GM21723 (cell line): ENCODE results near the gene RASSF5.

ENCODE experiments used
- ATAC-seq: cut with Tn5 transposase; IDR thresholded peaks from one replicate; pipeline ENCODE4 v1.9.1; 2021; ENCODE audit warnings: mild to moderate bottlenecking, moderate library complexity; ENCODE audit not compliant: unreplicated experiment

Gene RASSF5

DNA sequence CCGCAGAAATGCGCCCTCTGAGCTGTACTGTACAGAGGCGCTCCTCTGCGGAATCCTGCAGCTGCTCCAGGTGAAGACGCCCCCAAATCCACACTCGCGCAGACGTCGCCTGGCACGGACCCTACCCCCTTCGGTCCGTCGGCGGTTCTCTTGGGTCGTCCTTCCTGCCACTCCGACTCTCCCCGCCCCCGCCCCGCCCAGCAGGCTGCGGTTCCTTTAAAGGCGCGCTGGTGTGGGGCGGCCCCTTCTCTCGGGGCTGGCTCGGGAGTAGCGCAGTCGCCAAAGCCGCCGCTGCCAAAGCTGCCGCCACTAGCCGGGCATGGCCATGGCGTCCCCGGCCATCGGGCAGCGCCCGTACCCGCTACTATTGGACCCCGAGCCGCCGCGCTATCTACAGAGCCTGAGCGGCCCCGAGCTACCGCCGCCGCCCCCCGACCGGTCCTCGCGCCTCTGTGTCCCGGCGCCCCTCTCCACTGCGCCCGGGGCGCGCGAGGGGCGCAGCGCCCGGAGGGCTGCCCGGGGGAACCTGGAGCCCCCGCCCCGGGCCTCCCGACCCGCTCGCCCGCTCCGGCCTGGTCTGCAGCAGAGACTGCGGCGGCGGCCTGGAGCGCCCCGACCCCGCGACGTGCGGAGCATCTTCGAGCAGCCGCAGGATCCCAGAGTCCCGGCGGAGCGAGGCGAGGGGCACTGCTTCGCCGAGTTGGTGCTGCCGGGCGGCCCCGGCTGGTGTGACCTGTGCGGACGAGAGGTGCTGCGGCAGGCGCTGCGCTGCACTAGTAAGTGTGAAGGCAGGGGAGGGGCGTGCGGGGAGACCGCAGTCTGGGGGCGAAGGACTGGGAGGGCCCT, at the start of gene RASSF5:
Gene RASSF5 (plus strand): TSS at position 248 of the 846 bp plus-strand sequence. CDS start 72 bp downstream, at position 320.
- ATAC-seq, result peak; percentile 64

GRCh38 chr1:206459703-206460102, 47.6 kb upstream of the RASSF5 start:
- ATAC-seq, result no peak

GRCh38 chr1:206460836-206461426, 46.4 kb upstream of the RASSF5 start:
- ATAC-seq, result no peak

GRCh38 chr1:206461602-206462455, 45.5 kb upstream of the RASSF5 start:
- ATAC-seq, result no peak

DNA sequence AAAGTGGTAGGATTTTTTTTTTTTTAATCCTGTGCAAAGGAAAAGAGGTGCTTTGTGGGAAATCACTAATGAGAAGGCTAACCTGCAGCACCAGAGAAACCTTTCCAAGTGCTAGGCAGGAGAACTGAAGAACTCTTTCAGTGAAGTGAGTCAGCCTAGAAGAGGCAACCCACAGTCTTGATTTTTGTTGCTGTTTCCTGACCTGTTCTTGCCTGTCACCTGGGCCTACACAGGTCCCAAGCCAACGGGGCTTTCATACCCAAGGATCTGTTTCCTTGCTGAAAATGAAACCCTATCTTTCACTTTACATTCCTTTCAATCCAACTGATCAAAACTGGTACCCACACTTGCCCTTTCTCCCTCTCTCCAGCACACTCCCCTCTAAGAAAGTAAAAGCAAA, 44.2 kb upstream of the RASSF5 start:
- ATAC-seq, result no peak

- no peak for ATAC-seq
Measured at GRCh38 chr1:206463911-206464310, 43.4 kb upstream of the RASSF5 start.

DNA sequence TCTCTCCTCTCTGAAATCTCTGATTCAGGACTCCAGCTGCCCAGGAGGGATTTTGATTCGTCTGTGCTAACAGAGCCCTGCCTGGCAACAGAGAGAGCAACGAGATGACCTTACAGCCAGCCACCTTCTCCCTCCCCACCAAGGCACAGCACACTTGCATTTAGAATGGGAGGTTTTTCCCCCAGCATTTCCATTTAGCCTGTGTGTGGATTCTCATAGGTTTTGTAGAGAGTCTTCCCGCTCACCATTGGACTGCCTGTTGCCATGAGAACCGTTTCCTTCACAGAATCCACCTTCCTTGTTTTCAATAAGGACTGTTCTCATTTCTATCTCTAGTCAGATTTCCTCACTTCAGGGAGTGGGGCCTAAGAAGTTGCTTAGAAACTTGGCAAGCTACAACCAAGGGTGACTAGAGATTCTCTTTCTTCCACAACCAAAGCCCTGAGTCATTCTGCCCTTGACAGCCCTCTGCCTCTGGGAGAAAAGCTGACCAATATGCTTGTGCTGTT, 42.8 kb upstream of the RASSF5 start:
- no peak for ATAC-seq

- no peak for ATAC-seq
Measured at GRCh38 chr1:206465951-206466350, 41.4 kb upstream of the RASSF5 start.

- ATAC-seq, result no peak
Measured at GRCh38 chr1:206466840-206467649, 40.3 kb upstream of the RASSF5 start.

GRCh38 chr1:206467915-206468314, 39.4 kb upstream of the RASSF5 start:
- no peak for ATAC-seq

DNA sequence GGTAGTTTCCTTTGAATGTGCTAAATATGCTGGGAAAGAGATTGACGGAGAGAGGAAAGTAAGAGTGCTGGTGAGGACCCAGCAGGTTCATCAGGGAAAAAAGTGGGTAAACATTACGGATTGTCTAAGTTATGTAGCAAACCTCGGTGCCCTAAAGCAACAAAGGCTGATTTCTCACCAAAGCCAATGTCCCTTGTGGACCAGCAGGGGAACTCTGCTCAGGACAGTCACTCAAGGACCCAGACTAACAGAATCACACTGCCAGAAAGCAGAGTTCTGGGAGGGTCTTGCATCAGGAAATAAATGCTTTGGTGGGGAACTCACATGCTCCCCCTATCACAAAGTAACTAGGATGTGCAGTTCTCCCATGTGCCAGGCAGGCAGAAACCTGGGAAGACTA, 38.8 kb upstream of the RASSF5 start:
- no peak for ATAC-seq

DNA sequence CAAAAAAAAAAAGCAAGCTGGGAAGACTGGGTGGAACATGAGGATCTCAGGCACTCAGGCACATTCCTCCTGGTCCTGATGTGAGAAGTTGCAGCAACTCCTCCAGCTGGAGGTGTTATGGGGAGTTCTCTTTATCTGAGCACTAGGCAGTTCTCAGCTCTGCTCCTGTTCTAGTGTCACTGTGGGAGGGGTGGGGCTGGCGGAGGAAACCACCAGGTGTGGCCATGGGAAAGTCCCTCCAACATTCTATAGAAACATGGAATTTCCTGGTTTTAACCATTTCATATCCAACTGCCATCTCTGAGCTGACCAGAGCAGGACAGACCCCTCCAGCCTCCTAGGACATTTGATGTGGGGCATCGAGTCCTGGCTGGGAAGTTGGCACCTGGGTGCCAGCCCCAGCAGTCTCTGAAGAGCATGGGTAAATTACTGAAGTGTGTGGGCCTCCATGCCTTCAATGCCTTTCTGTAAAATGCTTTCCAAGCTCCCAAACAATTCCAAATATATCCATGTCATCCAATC, 37.9 kb upstream of the RASSF5 start:
- no peak for ATAC-seq

- ATAC-seq, result peak; percentile 73
Measured at GRCh38 chr1:206469933-206470691, 37.2 kb upstream of the RASSF5 start, which contains the start of gene IKBKE. Gene IKBKE, plus strand, starts transcription at chr1:206470476. Its CDS starts 2,752 bp downstream, at chr1:206473228.

DNA sequence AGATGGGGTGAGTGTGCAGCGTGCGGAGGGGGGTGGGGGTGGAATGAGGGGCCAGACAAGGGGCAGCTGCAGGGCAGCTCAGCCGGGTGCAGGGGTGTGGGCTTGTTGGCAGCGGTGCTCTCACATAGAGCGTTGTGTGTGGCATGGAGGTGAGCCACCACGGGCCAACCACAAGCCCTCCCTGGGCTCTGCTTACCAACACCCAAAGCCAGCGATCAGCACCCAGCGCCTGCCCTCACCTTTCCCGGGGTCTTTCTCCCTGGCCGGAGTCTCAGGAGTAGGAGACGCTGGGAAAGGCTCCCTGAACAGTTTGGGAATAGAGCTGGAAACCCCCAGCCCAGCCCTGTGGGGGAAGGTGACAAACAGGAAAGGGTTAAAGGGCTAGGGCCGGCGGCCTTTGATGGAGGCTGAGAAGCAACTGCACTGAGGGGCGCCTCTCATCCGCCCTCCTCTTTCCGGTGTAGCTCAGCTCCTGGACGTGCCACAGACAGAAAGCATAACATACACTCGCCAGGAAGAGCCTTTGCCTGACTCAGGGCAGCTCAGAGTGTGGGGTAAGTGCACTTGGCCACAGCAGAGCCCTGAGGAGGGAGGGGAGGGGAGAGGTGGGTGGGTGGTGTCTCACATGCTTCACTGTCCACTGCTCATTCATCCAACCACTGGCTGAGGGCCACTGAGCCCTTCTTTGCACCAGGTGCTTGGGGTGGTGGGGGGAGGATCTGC, 36.5 kb upstream of the RASSF5 start:
- peak; percentile 28 for ATAC-seq

GRCh38 chr1:206471415-206471801, 35.9 kb upstream of the RASSF5 start:
- ATAC-seq, result peak; percentile 24

- no peak for ATAC-seq
Measured at GRCh38 chr1:206472024-206472423, 35.3 kb upstream of the RASSF5 start.

DNA sequence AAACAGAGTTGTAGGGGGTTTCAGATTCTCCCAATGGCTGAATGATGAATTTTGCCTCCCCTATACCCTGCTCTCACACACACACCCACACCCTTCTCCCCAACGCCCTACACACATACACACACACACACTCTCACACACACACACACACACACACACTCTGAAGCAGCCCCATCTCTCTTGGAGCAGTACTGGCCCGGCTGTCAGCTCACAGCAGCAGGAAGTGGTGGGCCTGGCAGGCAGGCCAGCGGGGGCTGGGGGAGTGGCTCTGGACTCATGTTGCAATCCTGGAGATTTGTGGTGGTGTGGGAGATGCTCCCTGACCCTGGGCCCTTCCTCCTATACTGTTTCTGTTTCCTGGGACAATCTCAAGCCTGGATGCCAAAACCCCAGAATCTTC, 34.9 kb upstream of the RASSF5 start:
- ATAC-seq, result no peak

GRCh38 chr1:206472886-206473285, 34.4 kb upstream of the RASSF5 start:
- no peak for ATAC-seq

DNA sequence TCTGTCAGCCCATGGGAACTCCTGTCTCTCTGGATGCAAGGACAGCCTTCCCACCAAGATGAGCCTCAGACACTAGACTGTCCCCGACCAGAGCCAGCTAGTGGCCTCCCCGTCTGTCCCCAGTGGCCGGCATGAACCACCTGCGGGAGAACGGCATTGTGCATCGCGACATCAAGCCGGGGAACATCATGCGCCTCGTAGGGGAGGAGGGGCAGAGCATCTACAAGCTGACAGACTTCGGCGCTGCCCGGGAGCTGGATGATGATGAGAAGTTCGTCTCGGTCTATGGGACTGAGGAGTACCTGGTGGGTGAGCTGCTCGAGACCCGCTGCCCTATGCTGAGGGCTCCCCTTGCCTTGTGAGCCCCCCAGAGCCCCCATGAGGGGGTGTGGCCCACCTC, 31.3 kb upstream of the RASSF5 start:
- ATAC-seq, result no peak
